ENCODE data around the gene MAML2. TPM values are rescaled to one million over a fixed set of nuclear protein-coding genes. Genes with fewer than 3 reads are reported as not detected.
A peak's percentile ranks its signal among the peaks of the same experiment; 100 is the strongest.

Gene MAML2
- total RNA-seq, result 10 to 100 TPM; 14.2 to 20.5 (median 16.1) TPM
- 24.8 TPM for total RNA-seq (2013)

DNA sequence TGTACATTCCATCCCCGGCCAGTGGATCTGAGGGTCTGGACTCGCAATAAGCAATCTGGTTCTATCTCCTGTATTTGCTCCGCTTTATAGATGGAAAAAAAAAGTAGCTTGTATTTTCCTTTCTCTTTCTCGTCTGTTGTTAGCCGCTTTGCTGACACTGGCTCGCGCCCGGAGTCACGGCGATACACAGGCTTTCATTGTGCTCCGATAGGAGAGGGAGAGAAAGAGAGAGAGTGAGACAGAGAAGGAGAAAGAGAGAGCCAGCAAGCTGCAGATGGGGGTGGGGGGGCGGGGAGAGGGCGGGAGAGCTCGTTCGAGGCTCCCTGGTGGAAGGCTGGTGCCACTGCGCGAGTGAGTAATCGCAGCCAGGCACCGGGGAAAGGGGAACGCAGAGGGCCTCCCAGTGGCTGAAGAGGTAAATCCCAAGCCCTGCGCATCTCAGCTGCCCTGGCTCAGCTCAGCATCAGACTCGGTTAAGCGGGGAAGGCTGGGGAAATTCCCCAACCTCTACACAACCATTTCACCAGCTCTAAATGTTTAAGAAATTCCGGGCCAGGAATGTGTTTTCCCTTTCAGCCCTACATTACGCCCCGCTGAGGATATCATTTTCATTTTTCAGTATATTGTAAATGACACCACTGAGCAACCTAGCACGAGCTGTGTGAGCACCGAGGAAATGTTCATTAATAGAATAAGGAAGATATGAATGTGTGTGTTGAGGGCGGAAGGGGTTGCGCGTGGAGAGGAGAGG, at the start of gene MAML2:
MAML2 (minus strand) TSS at position 235 of the 751 bp plus-strand sequence. CDS start 1,300 bp downstream, outside the sequence.
- H3K9me3 Mint-ChIP-seq, result no peaks in the 10 kb centered on the region
- DNase-seq, result peak; percentile 78 to 97
- no peaks in the 10 kb centered on the region for H3K36me3 Mint-ChIP-seq
- H3K27me3 Mint-ChIP-seq (ENCODE audit: low read depth in 2 of 2), result peaks cover 0 to 3% of the 10 kb centered on the region in 2 donors
- Histone ChIP-seq H3K27ac (ENCODE audit: low read length) (peak within 1 kb of the TSS; percentile 44), H3K9me3 (ENCODE audit: control insufficient read depth, insufficient read depth, low read length) (no peaks in the 10 kb centered on the region), H3K27me3 (ENCODE audit: control insufficient read depth, insufficient read depth, low read length) (no peaks in the 10 kb centered on the region), H3K4me1 (ENCODE audit: control insufficient read depth, insufficient read depth, low read length) (peaks cover 40% of the 10 kb centered on the region), H3K36me3 (ENCODE audit: control insufficient read depth, insufficient read depth, low read length) (no peaks in the 10 kb centered on the region), H3K4me3 (ENCODE audit: low read length) (peak within 1 kb of the TSS; percentile 74)
- peak; percentile 85 to 92 (median 90) for ATAC-seq
- H3K27ac Mint-ChIP-seq, result peak within 1 kb of the TSS; percentile 81 to 92
- TF ChIP-seq, protein P1, sequence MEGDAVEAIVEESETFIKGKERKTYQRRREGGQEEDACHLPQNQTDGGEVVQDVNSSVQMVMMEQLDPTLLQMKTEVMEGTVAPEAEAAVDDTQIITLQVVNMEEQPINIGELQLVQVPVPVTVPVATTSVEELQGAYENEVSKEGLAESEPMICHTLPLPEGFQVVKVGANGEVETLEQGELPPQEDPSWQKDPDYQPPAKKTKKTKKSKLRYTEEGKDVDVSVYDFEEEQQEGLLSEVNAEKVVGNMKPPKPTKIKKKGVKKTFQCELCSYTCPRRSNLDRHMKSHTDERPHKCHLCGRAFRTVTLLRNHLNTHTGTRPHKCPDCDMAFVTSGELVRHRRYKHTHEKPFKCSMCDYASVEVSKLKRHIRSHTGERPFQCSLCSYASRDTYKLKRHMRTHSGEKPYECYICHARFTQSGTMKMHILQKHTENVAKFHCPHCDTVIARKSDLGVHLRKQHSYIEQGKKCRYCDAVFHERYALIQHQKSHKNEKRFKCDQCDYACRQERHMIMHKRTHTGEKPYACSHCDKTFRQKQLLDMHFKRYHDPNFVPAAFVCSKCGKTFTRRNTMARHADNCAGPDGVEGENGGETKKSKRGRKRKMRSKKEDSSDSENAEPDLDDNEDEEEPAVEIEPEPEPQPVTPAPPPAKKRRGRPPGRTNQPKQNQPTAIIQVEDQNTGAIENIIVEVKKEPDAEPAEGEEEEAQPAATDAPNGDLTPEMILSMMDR (IDR thresholded peaks at IDR 0.05), result peak; percentile 92
- intact Hi-C loops (cut with micrococcal nuclease), result loop anchor here (1.0 to 5.0 kb wide), 5 partner anchors 46 to 506 kb away; partner anchors contain the start of gene CCDC82
- peak within 1 kb of the TSS; percentile 99 for H3K4me3 Mint-ChIP-seq
- H3K4me1 Mint-ChIP-seq, result peaks cover 54% of the 10 kb centered on the region in 2 donors
- WGBS (ENCODE audit: insufficient coverage), result 7% methylated on average over 30 of the region's 31 CpGs

DNA sequence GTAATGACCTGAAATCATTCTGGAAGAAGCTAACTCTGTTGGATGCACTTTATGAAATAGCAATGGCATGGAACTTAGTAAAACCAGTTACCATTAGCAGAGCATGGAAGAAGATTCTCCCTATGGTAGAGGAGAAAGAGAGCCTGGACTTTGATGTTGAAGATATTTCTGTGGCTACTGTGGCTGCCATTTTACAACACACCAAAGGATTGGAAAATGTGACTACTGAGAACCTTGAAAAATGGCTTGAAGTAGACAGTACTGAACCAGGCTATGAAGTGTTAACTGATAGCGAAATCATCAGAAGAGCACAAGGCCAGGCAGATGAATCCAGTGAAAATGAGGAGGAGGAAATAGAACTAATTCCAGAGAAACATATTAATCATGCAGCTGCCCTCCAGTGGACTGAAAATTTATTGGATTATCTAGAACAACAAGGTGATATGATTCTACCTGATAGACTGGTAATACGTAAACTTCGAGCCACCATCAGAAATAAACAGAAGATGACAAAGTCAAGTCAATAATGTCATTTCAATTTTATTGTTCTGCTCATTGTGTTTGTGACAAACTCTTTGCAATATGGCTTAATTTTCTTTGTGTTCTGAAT, 48.8 kb upstream of the MAML2 start:
- Mint-ChIP-seq H3K9me3 (no peaks in the 10 kb centered on the region), H3K4me1 (peaks cover 35 to 46% of the 10 kb centered on the region in 2 donors), H3K36me3 (no peaks in the 10 kb centered on the region), H3K27ac (no peak overlapping the region), H3K4me3 (no peak overlapping the region), H3K27me3 (ENCODE audit: low read depth in 2 of 2) (no peaks in the 10 kb centered on the region)
- ATAC-seq (no peak), DNase-seq (no peak)
- Histone ChIP-seq H3K27me3 (ENCODE audit: control insufficient read depth, insufficient read depth, low read length) (no peaks in the 10 kb centered on the region), H3K9me3 (ENCODE audit: control insufficient read depth, insufficient read depth, low read length) (no peaks in the 10 kb centered on the region), H3K4me3 (ENCODE audit: low read length) (no peak overlapping the region), H3K4me1 (ENCODE audit: control insufficient read depth, insufficient read depth, low read length) (peaks cover 8% of the 10 kb centered on the region), H3K27ac (ENCODE audit: low read length) (no peak overlapping the region), H3K36me3 (ENCODE audit: control insufficient read depth, insufficient read depth, low read length) (no peaks in the 10 kb centered on the region)
- TF ChIP-seq, protein P1 (IDR thresholded peaks at IDR 0.05), result no peak
- intact Hi-C loops (cut with micrococcal nuclease), result loop anchor here (2.0 kb wide), 3 partner anchors 337 to 603 kb away; partner anchors contain the start of gene FAM76B
- 96% methylated on average over 3 of the region's 3 CpGs for WGBS (ENCODE audit: insufficient coverage)

DNA sequence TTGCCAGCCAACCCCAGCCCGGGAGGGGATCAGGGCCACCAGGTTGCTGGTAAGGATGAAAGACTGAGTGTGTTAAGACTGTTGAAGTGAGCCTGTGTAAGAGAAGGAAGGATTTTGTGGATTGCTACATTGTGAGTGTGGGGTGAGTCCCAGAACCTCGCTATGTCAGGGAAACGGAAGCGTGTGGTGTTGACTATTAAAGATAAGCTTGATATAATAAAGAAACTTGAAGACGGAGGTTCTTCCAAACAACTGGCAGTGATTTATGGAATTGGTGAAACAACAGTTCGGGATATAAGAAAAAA, 47.4 kb upstream of the MAML2 start:
- H3K9me3 ChIP-seq (ENCODE audit: control insufficient read depth, insufficient read depth, low read length), result no peaks in the 10 kb centered on the region
- H3K27ac Mint-ChIP-seq, result peak overlapping the region; percentile 75 to 95
- no peaks in the 10 kb centered on the region for H3K36me3 Mint-ChIP-seq
- H3K27ac ChIP-seq (ENCODE audit: low read length), result peak overlapping the region; percentile 89
- H3K9me3 Mint-ChIP-seq, result no peaks in the 10 kb centered on the region
- no peaks in the 10 kb centered on the region for H3K27me3 ChIP-seq (ENCODE audit: control insufficient read depth, insufficient read depth, low read length)
- ATAC-seq (no peak), DNase-seq (peak in 1 of 2 donors; percentile 17)
- intact Hi-C loops (cut with micrococcal nuclease), result loop anchor here (2.0 kb wide), 1 partner anchor 602 kb away; the partner anchor contains the start of gene FAM76B
- 30% methylated on average over 6 of the region's 6 CpGs for WGBS (ENCODE audit: insufficient coverage)
- peaks cover 35 to 49% of the 10 kb centered on the region in 2 donors for H3K4me1 Mint-ChIP-seq
- peak overlapping the region; percentile 82 for H3K4me3 ChIP-seq (ENCODE audit: low read length)
- H3K4me1 ChIP-seq (ENCODE audit: control insufficient read depth, insufficient read depth, low read length), result peaks cover 8% of the 10 kb centered on the region
- TF ChIP-seq, protein P1 (IDR thresholded peaks at IDR 0.05), result no peak
- H3K27me3 Mint-ChIP-seq (ENCODE audit: low read depth in 2 of 2), result no peaks in the 10 kb centered on the region
- no peaks in the 10 kb centered on the region for H3K36me3 ChIP-seq (ENCODE audit: control insufficient read depth, insufficient read depth, low read length)
- H3K4me3 Mint-ChIP-seq, result peak overlapping the region; percentile 95
